Ascending aorta (tissue), 2 donors: Measurements from ENCODE around the gene LMX1B. TPM values are rescaled to one million over a fixed set of nuclear protein-coding genes. Genes with fewer than 3 reads are reported as not detected.
"Not testable (repeated sequence)": the region's sequence is repeated elsewhere in the genome, so short reads cannot be mapped to it uniquely, and the experiment has no call there.

Experiments used
- DNase-seq, 2 donors: peaks; one replicate each; pipeline ENCODE4 v3.0.0-alpha.2; 2019; ENCODE audit warnings: low spot score in 2 of 2
- H3K27ac ChIP-seq, 2 donors: fragments of 200-600 bp; sonication (generic); one replicate each; pipeline ENCODE4 v1.5.1; 2016 to 2017; ENCODE audit warnings: mild to moderate bottlenecking in 1 of 2
- H3K27me3 ChIP-seq: fragments of 200-600 bp; sonication (generic); one replicate; pipeline ENCODE4 v1.5.1; 2017
- H3K36me3 ChIP-seq, 2 donors: fragments of 200-600 bp; sonication (generic); one replicate each; pipeline ENCODE4 v1.5.1; 2016
- H3K4me1 ChIP-seq, 2 donors: fragments of 200-600 bp; sonication (generic); one replicate each; pipeline ENCODE4 v1.5.1; 2016 to 2017; ENCODE audit warnings: mild to moderate bottlenecking in 1 of 2
- H3K4me3 ChIP-seq, 2 donors: fragments of 200-600 bp; sonication (generic); one replicate each; pipeline ENCODE4 v1.5.1; 2016 to 2017; ENCODE audit warnings: mild to moderate bottlenecking in 1 of 2
- H3K9me3 ChIP-seq, 2 donors: fragments of 200-600 bp; sonication (generic); one replicate each; pipeline ENCODE4 v1.5.1; 2016
- intact Hi-C: fragments of 100-400 bp; cut with DNase I; formaldehyde crosslinking; loops from one replicate; pipeline ENCODE4 v1.15.1; 2023
- total RNA-seq: library from RNA; depleted of rRNA; stranded (reverse); fragments of >200 nt; gene quantifications from one replicate; pipeline ENCODE4 v1.1.0, GENCODE V29; 2016
- TF ChIP-seq, protein P1 (sequence below), 3 experiments: fragments of 200-600 bp in 2 of 3; fragments of 450-650 bp in 1 of 3; sonication (generic) in 2 of 3; IDR thresholded peaks; one replicate each; pipeline ENCODE4 v1.5.1; 2016 to 2019; ENCODE audit warnings: antibody characterized with exemption in 3 of 3, mild to moderate bottlenecking in 1 of 3, moderate library complexity in 1 of 3

LMX1B gene
- total RNA-seq, 1 donor from 2014 or later = 1.9 TPM

DNA sequence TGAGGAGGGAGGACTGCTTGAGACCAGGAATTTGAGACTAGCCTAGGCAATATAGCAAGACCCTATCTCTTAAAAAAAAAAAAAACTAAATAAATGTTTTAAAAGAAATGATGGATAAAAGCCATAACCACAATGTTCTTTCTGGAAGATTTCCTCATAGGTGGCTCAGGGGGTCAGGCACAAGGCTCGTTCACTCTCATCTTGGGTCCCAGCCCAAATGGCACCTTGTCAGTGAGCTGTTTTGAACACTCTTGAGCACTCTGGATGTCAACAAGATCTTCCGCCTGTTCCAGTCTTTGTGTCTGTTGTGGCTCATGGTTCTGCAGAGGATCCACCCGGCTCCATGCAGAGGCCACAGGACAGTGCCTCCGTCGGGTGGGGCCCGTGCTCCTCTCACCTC, 35.7 kb upstream of the LMX1B start:
- DNase-seq = no peak
- intact Hi-C loops = no loop called here
- TF ChIP-seq, protein P1, sequence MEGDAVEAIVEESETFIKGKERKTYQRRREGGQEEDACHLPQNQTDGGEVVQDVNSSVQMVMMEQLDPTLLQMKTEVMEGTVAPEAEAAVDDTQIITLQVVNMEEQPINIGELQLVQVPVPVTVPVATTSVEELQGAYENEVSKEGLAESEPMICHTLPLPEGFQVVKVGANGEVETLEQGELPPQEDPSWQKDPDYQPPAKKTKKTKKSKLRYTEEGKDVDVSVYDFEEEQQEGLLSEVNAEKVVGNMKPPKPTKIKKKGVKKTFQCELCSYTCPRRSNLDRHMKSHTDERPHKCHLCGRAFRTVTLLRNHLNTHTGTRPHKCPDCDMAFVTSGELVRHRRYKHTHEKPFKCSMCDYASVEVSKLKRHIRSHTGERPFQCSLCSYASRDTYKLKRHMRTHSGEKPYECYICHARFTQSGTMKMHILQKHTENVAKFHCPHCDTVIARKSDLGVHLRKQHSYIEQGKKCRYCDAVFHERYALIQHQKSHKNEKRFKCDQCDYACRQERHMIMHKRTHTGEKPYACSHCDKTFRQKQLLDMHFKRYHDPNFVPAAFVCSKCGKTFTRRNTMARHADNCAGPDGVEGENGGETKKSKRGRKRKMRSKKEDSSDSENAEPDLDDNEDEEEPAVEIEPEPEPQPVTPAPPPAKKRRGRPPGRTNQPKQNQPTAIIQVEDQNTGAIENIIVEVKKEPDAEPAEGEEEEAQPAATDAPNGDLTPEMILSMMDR (IDR thresholded peaks at IDR 0.05) = no peak
- no peaks in the 10 kb centered on the region for H3K9me3 ChIP-seq
- H3K27ac ChIP-seq = no peak overlapping the region
- H3K4me1 ChIP-seq = no peaks in the 10 kb centered on the region
- no peak overlapping the region for H3K4me3 ChIP-seq
- no peaks in the 10 kb centered on the region for H3K36me3 ChIP-seq
- H3K27me3 ChIP-seq = no peaks in the 10 kb centered on the region

DNA sequence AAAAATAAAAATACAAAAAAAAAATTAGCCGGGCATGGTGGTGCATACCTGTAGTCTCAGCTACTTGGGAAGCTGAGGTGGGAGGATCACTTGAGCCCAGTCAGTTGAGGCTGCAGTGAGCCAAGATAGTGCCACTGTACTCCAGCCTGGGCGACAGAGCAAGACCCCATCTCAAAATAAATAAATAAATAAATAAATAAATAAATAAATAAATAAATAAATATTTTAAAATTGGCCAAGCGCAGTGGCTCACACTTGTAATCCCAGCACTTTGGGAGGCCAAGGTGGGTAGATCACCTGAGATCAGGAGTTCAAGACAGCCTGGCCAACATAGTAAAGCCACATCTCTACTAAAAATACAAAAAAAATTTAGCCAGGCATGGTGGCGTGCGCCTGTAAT, 33.4 kb upstream of the LMX1B start:
- H3K36me3 ChIP-seq, H3K9me3 ChIP-seq, intact Hi-C loops, H3K4me3 ChIP-seq, DNase-seq, H3K4me1 ChIP-seq, H3K27me3 ChIP-seq, H3K27ac ChIP-seq: not testable (repeated sequence)

DNA sequence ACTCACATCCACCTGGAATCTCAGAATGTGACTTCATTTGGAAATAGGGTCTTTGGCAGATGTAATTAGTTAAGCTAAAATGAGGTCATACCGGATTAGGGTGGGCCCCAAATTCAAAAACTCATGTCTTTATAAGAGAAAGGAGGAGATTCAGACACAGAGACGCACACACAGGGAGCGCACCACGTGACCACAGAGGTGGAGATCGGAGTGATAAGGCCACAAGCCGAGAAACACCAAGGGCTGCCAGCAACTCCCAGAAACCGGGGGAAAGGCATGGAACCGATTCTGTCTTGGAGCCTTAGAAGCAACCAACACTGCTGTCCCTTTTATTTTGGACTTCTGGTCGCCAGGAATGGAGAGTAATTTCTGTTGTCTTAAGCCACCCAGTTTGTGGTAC, 31.8 kb upstream of the LMX1B start:
- Histone ChIP-seq H3K4me1 (no peaks in the 10 kb centered on the region), H3K9me3 (no peaks in the 10 kb centered on the region), H3K27ac (no peak overlapping the region), H3K27me3 (no peaks in the 10 kb centered on the region), H3K4me3 (no peak overlapping the region), H3K36me3 (no peaks in the 10 kb centered on the region)
- no peak for DNase-seq
- TF ChIP-seq, protein P1 (IDR thresholded peaks at IDR 0.05) = no peak
- intact Hi-C loops = no loop called here

DNA sequence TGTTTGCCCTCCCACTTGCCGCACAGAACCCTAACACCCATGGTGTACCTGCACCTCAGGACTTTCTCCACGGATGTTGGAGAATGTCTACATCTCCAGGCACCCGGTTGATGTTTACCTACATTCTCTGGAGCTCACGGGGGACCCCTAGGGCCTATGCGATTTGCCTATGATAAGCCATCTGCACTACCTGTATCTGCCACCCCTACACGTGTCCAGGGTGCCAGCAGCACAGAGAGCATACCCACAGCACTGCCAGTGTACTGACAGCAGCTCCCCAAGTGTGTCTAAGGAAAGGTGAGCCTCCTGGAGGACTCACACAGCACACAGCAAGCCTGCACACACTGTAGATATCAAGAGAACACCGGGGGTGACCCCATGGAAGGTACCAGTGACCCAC, 31.3 kb upstream of the LMX1B start:
- TF ChIP-seq, protein P1 (IDR thresholded peaks at IDR 0.05) = no peak
- Histone ChIP-seq H3K9me3 (no peaks in the 10 kb centered on the region), H3K36me3 (no peaks in the 10 kb centered on the region), H3K27ac (no peak overlapping the region), H3K4me3 (no peak overlapping the region), H3K4me1 (peaks cover 0 to under 1% of the 10 kb centered on the region in 2 donors), H3K27me3 (no peaks in the 10 kb centered on the region)
- no peak for DNase-seq
- intact Hi-C loops = no loop called here

DNA sequence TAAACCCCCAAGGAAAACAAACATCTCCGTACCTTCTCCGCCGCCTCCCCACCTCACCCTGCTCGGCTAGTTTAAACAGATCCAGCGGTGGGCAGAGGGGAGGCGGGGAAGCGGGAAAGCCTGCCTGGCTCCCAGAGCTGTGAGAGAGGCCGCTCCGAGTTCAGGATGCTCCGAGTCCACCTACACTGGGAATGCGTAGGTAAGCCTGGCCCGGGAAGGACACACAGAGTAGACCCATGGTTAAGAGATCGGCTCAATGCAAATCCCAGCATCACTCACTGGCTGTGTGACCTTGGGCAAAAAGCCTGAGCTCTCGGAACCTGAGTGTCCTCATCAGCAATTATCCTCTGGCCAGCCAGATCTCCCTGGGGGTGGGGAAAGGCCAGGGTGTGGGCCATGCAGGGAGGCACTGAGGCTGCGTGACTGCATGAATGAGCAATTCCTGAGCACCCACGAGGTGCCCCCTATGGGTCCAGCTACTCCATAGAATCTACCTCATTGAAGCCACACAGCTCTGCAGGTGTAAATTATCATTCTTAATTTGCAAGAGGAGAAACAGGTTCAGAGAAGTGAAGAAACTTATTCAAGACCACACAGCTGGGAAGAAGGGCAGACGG, 30.5 kb upstream of the LMX1B start:
- H3K27me3 ChIP-seq = no peaks in the 10 kb centered on the region
- H3K9me3 ChIP-seq = no peaks in the 10 kb centered on the region
- H3K36me3 ChIP-seq = no peaks in the 10 kb centered on the region
- DNase-seq = no peak
- intact Hi-C loops = no loop called here
- TF ChIP-seq, protein P1 (IDR thresholded peaks at IDR 0.05) = no peak
- H3K4me1 ChIP-seq = peaks cover 0 to 6% of the 10 kb centered on the region in 2 donors
- H3K27ac ChIP-seq = no peak overlapping the region
- no peak overlapping the region for H3K4me3 ChIP-seq

DNA sequence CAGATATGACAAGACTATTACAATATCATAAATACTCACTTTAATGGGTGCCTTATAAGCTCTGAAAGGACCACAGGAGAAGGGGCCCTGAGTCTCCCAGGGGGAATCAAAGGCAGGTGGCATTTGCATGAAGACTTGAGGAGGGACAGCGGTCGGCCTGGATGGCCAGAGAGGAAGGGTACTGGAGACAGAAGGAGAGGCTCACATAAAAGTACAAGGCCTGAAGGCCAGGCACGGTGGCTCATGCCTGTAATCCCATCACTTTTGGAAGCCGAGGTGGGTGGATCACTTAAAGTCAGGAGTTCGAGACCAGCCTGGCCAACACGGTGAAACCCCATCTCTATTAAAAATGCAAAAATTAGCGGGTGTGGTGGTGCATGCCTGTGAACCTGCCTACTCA, 29.1 kb upstream of the LMX1B start:
- TF ChIP-seq, protein P1 (IDR thresholded peaks at IDR 0.05) = no peak
- intact Hi-C loops = no loop called here
- Histone ChIP-seq H3K36me3 (no peaks in the 10 kb centered on the region), H3K4me3 (no peak overlapping the region), H3K27me3 (no peaks in the 10 kb centered on the region), H3K4me1 (peaks cover 0 to 6% of the 10 kb centered on the region in 2 donors), H3K27ac (no peak overlapping the region), H3K9me3 (no peaks in the 10 kb centered on the region)
- DNase-seq = no peak
